Measurements from ENCODE around the gene TBC1D22A. TPM values are rescaled to one million over a fixed set of nuclear protein-coding genes. Genes with fewer than 3 reads are reported as not detected.

The TBC1D22A gene
- total RNA-seq, 1 experiment from 2014 or later = 14.3 TPM

- intact Hi-C loops (cut with micrococcal nuclease) = no loop called here
Observed at GRCh38 chr22:47067911-47068625, 305.6 kb downstream of the TBC1D22A start.

GRCh38 chr22:47068626-47068996, 306.2 kb downstream of the TBC1D22A start:
- H3K4me2 ChIP-seq (ENCODE audit: low read length) = no peak overlapping the region
- ChIA-PET CTCF (no interaction called here), POLR2A (ENCODE audit: unreplicated experiment) (no interaction called here)
- H3K27ac ChIP-seq (ENCODE audit: low read length) = no peak overlapping the region
- no peaks in the 10 kb centered on the region for H3F3A ChIP-seq (ENCODE audit: low read length, unreplicated experiment)
- H3K36me3 ChIP-seq (ENCODE audit: low read depth, low read length) = no peaks in the 10 kb centered on the region
- H3K9me2 ChIP-seq (replicated peaks; ENCODE audit: low read length) = no peaks in the 10 kb centered on the region
- H3K9ac ChIP-seq (ENCODE audit: low read length) = no peak overlapping the region
- intact Hi-C loops (cut with micrococcal nuclease) = no loop called here
- TF ChIP-seq EZH2 (IDR thresholded peaks at IDR 0.05; ENCODE audit: low read length, unreplicated experiment) = no peak
- TF ChIP-seq CTCF (conservative IDR thresholded peaks at IDR 0.05; ENCODE audit: low read depth, low read length) = no peak
- H3K9me3 ChIP-seq (ENCODE audit: low read length) = no peaks in the 10 kb centered on the region
- no peak overlapping the region for H2AFZ ChIP-seq (ENCODE audit: low read length)
- no peaks in the 10 kb centered on the region for H4K20me1 ChIP-seq (ENCODE audit: low read length)
- no peaks in the 10 kb centered on the region for H3K79me2 ChIP-seq (ENCODE audit: low read length)
- H3K4me3 ChIP-seq (ENCODE audit: low read length) = no peak overlapping the region
- ATAC-seq (no peak), DNase-seq (no peak)
- no peaks in the 10 kb centered on the region for H3K4me1 ChIP-seq (ENCODE audit: insufficient read depth, low read length)
- H3K27me3 ChIP-seq (ENCODE audit: low read length) = no peaks in the 10 kb centered on the region
- no TSS peak for BruUV-seq (replicated peaks)

More at GRCh38 chr22:47067911-47068625, 305.6 kb downstream of the TBC1D22A start:
- no peaks in the 10 kb centered on the region for H4K20me1 ChIP-seq (ENCODE audit: low read length)
- ATAC-seq (no peak), DNase-seq (no peak)
- POLR2A ChIA-PET (ENCODE audit: unreplicated experiment) = no interaction called here
- H3K9me2 ChIP-seq (replicated peaks; ENCODE audit: low read length) = no peaks in the 10 kb centered on the region
- BruUV-seq (replicated peaks) = no TSS peak
- no peak overlapping the region for H3K4me2 ChIP-seq (ENCODE audit: low read length)
- no peaks in the 10 kb centered on the region for H3K9me3 ChIP-seq (ENCODE audit: low read length)
- TF ChIP-seq EZH2phosphoT487 (IDR thresholded peaks at IDR 0.05; ENCODE audit: borderline replicate concordance, low read length) = no peak
- no peak for TF ChIP-seq EZH2 (IDR thresholded peaks at IDR 0.05; ENCODE audit: low read length, unreplicated experiment)
- no peak for TF ChIP-seq CTCF (conservative IDR thresholded peaks at IDR 0.05; ENCODE audit: low read depth, low read length)
- no peaks in the 10 kb centered on the region for H3K4me1 ChIP-seq (ENCODE audit: insufficient read depth, low read length)
- H2AFZ ChIP-seq (ENCODE audit: low read length) = no peak overlapping the region
- H3K27me3 ChIP-seq (ENCODE audit: low read length) = no peaks in the 10 kb centered on the region
- CTCF ChIA-PET = no interaction called here
- no peaks in the 10 kb centered on the region for H3K36me3 ChIP-seq (ENCODE audit: low read depth, low read length)
- no peak overlapping the region for H3K4me3 ChIP-seq (ENCODE audit: low read length)
- H3K27ac ChIP-seq (ENCODE audit: low read length) = no peak overlapping the region
- H3K79me2 ChIP-seq (ENCODE audit: low read length) = no peaks in the 10 kb centered on the region
- H3K9ac ChIP-seq (ENCODE audit: low read length) = no peak overlapping the region
- no peaks in the 10 kb centered on the region for H3F3A ChIP-seq (ENCODE audit: low read length, unreplicated experiment)

GRCh38 chr22:47069270-47069669, 306.8 kb downstream of the TBC1D22A start:
- no peak overlapping the region for H3K9ac ChIP-seq (ENCODE audit: low read length)
- ATAC-seq (no peak), DNase-seq (no peak)
- no peaks in the 10 kb centered on the region for H3K79me2 ChIP-seq (ENCODE audit: low read length)
- H3K4me3 ChIP-seq (ENCODE audit: low read length) = no peak overlapping the region
- no peaks in the 10 kb centered on the region for H3F3A ChIP-seq (ENCODE audit: low read length, unreplicated experiment)
- H4K20me1 ChIP-seq (ENCODE audit: low read length) = no peaks in the 10 kb centered on the region
- no peaks in the 10 kb centered on the region for H3K27me3 ChIP-seq (ENCODE audit: low read length)
- CTCF ChIA-PET = no interaction called here
- no peaks in the 10 kb centered on the region for H3K4me1 ChIP-seq (ENCODE audit: insufficient read depth, low read length)
- no peak for TF ChIP-seq EZH2phosphoT487 (IDR thresholded peaks at IDR 0.05; ENCODE audit: borderline replicate concordance, low read length)
- no peak for TF ChIP-seq EZH2 (IDR thresholded peaks at IDR 0.05; ENCODE audit: low read length, unreplicated experiment)
- TF ChIP-seq CTCF (conservative IDR thresholded peaks at IDR 0.05; ENCODE audit: low read depth, low read length) = no peak
- intact Hi-C loops (cut with micrococcal nuclease) = no loop called here
- POLR2A ChIA-PET (ENCODE audit: unreplicated experiment) = no interaction called here
- no peak overlapping the region for H3K4me2 ChIP-seq (ENCODE audit: low read length)
- H3K9me3 ChIP-seq (ENCODE audit: low read length) = no peaks in the 10 kb centered on the region
- H3K36me3 ChIP-seq (ENCODE audit: low read depth, low read length) = no peaks in the 10 kb centered on the region
- no TSS peak for BruUV-seq (replicated peaks)
- H2AFZ ChIP-seq (ENCODE audit: low read length) = no peak overlapping the region
- H3K9me2 ChIP-seq (replicated peaks; ENCODE audit: low read length) = no peaks in the 10 kb centered on the region
- no peak overlapping the region for H3K27ac ChIP-seq (ENCODE audit: low read length)

Data from PC-3 (cell line).